ENCODE results near the gene PCP4L1.

Gene PCP4L1

GRCh38 chr1:161266836-161267235, 8.3 kb downstream of the PCP4L1 start:
- H3K4me3 ChIP-seq (ENCODE audit: low read depth in 1 of 2, low read length in 2 of 2) = no peak overlapping the region
- H3K27ac ChIP-seq (ENCODE audit: low read depth, low read length) = no peak overlapping the region
- no peaks in the 10 kb centered on the region for H3K4me1 ChIP-seq (ENCODE audit: control insufficient read depth in 1 of 2, insufficient read depth in 2 of 2, low read length in 2 of 2)
- no peaks in the 10 kb centered on the region for H3K27me3 ChIP-seq (ENCODE audit: control insufficient read depth in 1 of 2, insufficient read depth in 2 of 2, low read length in 2 of 2)
- no peak overlapping the region for H3K9ac ChIP-seq (ENCODE audit: low read depth in 1 of 2, low read length in 2 of 2)
- no peaks in the 10 kb centered on the region for H3K36me3 ChIP-seq (ENCODE audit: control insufficient read depth in 1 of 2, insufficient read depth in 2 of 2, low read length in 2 of 2)
- H3K9me3 ChIP-seq (ENCODE audit: control insufficient read depth in 1 of 2, low read length in 2 of 2) = no peaks in the 10 kb centered on the region

GRCh38 chr1:161267321-161267720, 8.8 kb downstream of the PCP4L1 start:
- Histone ChIP-seq H3K9me3 (ENCODE audit: control insufficient read depth in 1 of 2, low read length in 2 of 2) (no peaks in the 10 kb centered on the region), H3K9ac (ENCODE audit: low read depth in 1 of 2, low read length in 2 of 2) (no peak overlapping the region), H3K27me3 (ENCODE audit: control insufficient read depth in 1 of 2, insufficient read depth in 2 of 2, low read length in 2 of 2) (no peaks in the 10 kb centered on the region), H3K27ac (ENCODE audit: low read depth, low read length) (no peak overlapping the region), H3K4me3 (ENCODE audit: low read depth in 1 of 2, low read length in 2 of 2) (no peak overlapping the region), H3K36me3 (ENCODE audit: control insufficient read depth in 1 of 2, insufficient read depth in 2 of 2, low read length in 2 of 2) (no peaks in the 10 kb centered on the region), H3K4me1 (ENCODE audit: control insufficient read depth in 1 of 2, insufficient read depth in 2 of 2, low read length in 2 of 2) (no peaks in the 10 kb centered on the region)

GRCh38 chr1:161273402-161273801, 14.9 kb downstream of the PCP4L1 start:
- no peaks in the 10 kb centered on the region for H3K27me3 ChIP-seq (ENCODE audit: control insufficient read depth in 1 of 2, insufficient read depth in 2 of 2, low read length in 2 of 2)
- H3K27ac ChIP-seq (ENCODE audit: low read depth, low read length) = no peak overlapping the region
- no peak overlapping the region for H3K9ac ChIP-seq (ENCODE audit: low read depth in 1 of 2, low read length in 2 of 2)
- H3K36me3 ChIP-seq (ENCODE audit: control insufficient read depth in 1 of 2, insufficient read depth in 2 of 2, low read length in 2 of 2) = no peaks in the 10 kb centered on the region
- no peaks in the 10 kb centered on the region for H3K9me3 ChIP-seq (ENCODE audit: control insufficient read depth in 1 of 2, low read length in 2 of 2)
- H3K4me1 ChIP-seq (ENCODE audit: control insufficient read depth in 1 of 2, insufficient read depth in 2 of 2, low read length in 2 of 2) = no peaks in the 10 kb centered on the region
- H3K4me3 ChIP-seq (ENCODE audit: low read depth in 1 of 2, low read length in 2 of 2) = no peak overlapping the region

- H3K9me3 ChIP-seq (ENCODE audit: control insufficient read depth in 1 of 2, low read length in 2 of 2) = no peaks in the 10 kb centered on the region
Measured at GRCh38 chr1:161274874-161275273, 16.3 kb downstream of the PCP4L1 start.

GRCh38 chr1:161282991-161283390, 24.4 kb downstream of the PCP4L1 start:
- Histone ChIP-seq H3K4me3 (ENCODE audit: low read depth in 1 of 2, low read length in 2 of 2) (no peak overlapping the region), H3K9me3 (ENCODE audit: control insufficient read depth in 1 of 2, low read length in 2 of 2) (no peaks in the 10 kb centered on the region), H3K27ac (ENCODE audit: low read depth, low read length) (no peak overlapping the region), H3K9ac (ENCODE audit: low read depth in 1 of 2, low read length in 2 of 2) (no peak overlapping the region), H3K4me1 (ENCODE audit: control insufficient read depth in 1 of 2, insufficient read depth in 2 of 2, low read length in 2 of 2) (peaks cover 0 to 7% of the 10 kb centered on the region in 2 donors), H3K27me3 (ENCODE audit: control insufficient read depth in 1 of 2, insufficient read depth in 2 of 2, low read length in 2 of 2) (no peaks in the 10 kb centered on the region), H3K36me3 (ENCODE audit: control insufficient read depth in 1 of 2, insufficient read depth in 2 of 2, low read length in 2 of 2) (no peaks in the 10 kb centered on the region)

More at GRCh38 chr1:161274874-161275273, 16.3 kb downstream of the PCP4L1 start:
- Histone ChIP-seq H3K9ac (ENCODE audit: low read depth in 1 of 2, low read length in 2 of 2) (no peak overlapping the region), H3K27ac (ENCODE audit: low read depth, low read length) (no peak overlapping the region), H3K4me1 (ENCODE audit: control insufficient read depth in 1 of 2, insufficient read depth in 2 of 2, low read length in 2 of 2) (no peaks in the 10 kb centered on the region), H3K27me3 (ENCODE audit: control insufficient read depth in 1 of 2, insufficient read depth in 2 of 2, low read length in 2 of 2) (no peaks in the 10 kb centered on the region), H3K36me3 (ENCODE audit: control insufficient read depth in 1 of 2, insufficient read depth in 2 of 2, low read length in 2 of 2) (no peaks in the 10 kb centered on the region), H3K4me3 (ENCODE audit: low read depth in 1 of 2, low read length in 2 of 2) (no peak overlapping the region)

GRCh38 chr1:161285113-161285512, 26.6 kb downstream of the PCP4L1 start:
- Histone ChIP-seq H3K4me3 (ENCODE audit: low read depth in 1 of 2, low read length in 2 of 2) (no peak overlapping the region), H3K9ac (ENCODE audit: low read depth in 1 of 2, low read length in 2 of 2) (no peak overlapping the region), H3K4me1 (ENCODE audit: control insufficient read depth in 1 of 2, insufficient read depth in 2 of 2, low read length in 2 of 2) (peaks cover 0 to 7% of the 10 kb centered on the region in 2 donors), H3K9me3 (ENCODE audit: control insufficient read depth in 1 of 2, low read length in 2 of 2) (no peaks in the 10 kb centered on the region), H3K36me3 (ENCODE audit: control insufficient read depth in 1 of 2, insufficient read depth in 2 of 2, low read length in 2 of 2) (no peaks in the 10 kb centered on the region), H3K27me3 (ENCODE audit: control insufficient read depth in 1 of 2, insufficient read depth in 2 of 2, low read length in 2 of 2) (no peaks in the 10 kb centered on the region), H3K27ac (ENCODE audit: low read depth, low read length) (no peak overlapping the region)

- Histone ChIP-seq H3K27me3 (ENCODE audit: control insufficient read depth in 1 of 2, insufficient read depth in 2 of 2, low read length in 2 of 2) (no peaks in the 10 kb centered on the region), H3K9me3 (ENCODE audit: control insufficient read depth in 1 of 2, low read length in 2 of 2) (no peaks in the 10 kb centered on the region), H3K9ac (ENCODE audit: low read depth in 1 of 2, low read length in 2 of 2) (no peak overlapping the region), H3K4me3 (ENCODE audit: low read depth in 1 of 2, low read length in 2 of 2) (no peak overlapping the region), H3K4me1 (ENCODE audit: control insufficient read depth in 1 of 2, insufficient read depth in 2 of 2, low read length in 2 of 2) (peaks cover 0 to 7% of the 10 kb centered on the region in 2 donors), H3K27ac (ENCODE audit: low read depth, low read length) (no peak overlapping the region), H3K36me3 (ENCODE audit: control insufficient read depth in 1 of 2, insufficient read depth in 2 of 2, low read length in 2 of 2) (no peaks in the 10 kb centered on the region)
Measured at GRCh38 chr1:161285521-161285920, 27.0 kb downstream of the PCP4L1 start.

- Histone ChIP-seq H3K9ac (ENCODE audit: low read depth in 1 of 2, low read length in 2 of 2) (no peak overlapping the region), H3K9me3 (ENCODE audit: control insufficient read depth in 1 of 2, low read length in 2 of 2) (no peaks in the 10 kb centered on the region)
Measured at GRCh38 chr1:161287482-161288054, 29.0 kb downstream of the PCP4L1 start.

GRCh38 chr1:161290779-161291178, 32.2 kb downstream of the PCP4L1 start:
- H3K27me3 ChIP-seq (ENCODE audit: control insufficient read depth in 1 of 2, insufficient read depth in 2 of 2, low read length in 2 of 2) = no peaks in the 10 kb centered on the region
- H3K27ac ChIP-seq (ENCODE audit: low read depth, low read length) = no peak overlapping the region
- H3K4me3 ChIP-seq (ENCODE audit: low read depth in 1 of 2, low read length in 2 of 2) = no peak overlapping the region
- no peaks in the 10 kb centered on the region for H3K9me3 ChIP-seq (ENCODE audit: control insufficient read depth in 1 of 2, low read length in 2 of 2)
- no peak overlapping the region for H3K9ac ChIP-seq (ENCODE audit: low read depth in 1 of 2, low read length in 2 of 2)
- H3K36me3 ChIP-seq (ENCODE audit: control insufficient read depth in 1 of 2, insufficient read depth in 2 of 2, low read length in 2 of 2) = no peaks in the 10 kb centered on the region
- H3K4me1 ChIP-seq (ENCODE audit: control insufficient read depth in 1 of 2, insufficient read depth in 2 of 2, low read length in 2 of 2) = peaks cover 0 to 7% of the 10 kb centered on the region in 2 donors

More at GRCh38 chr1:161287482-161288054, 29.0 kb downstream of the PCP4L1 start:
- Histone ChIP-seq H3K27ac (ENCODE audit: low read depth, low read length) (no peak overlapping the region), H3K27me3 (ENCODE audit: control insufficient read depth in 1 of 2, insufficient read depth in 2 of 2, low read length in 2 of 2) (no peaks in the 10 kb centered on the region), H3K4me3 (ENCODE audit: low read depth in 1 of 2, low read length in 2 of 2) (no peak overlapping the region), H3K36me3 (ENCODE audit: control insufficient read depth in 1 of 2, insufficient read depth in 2 of 2, low read length in 2 of 2) (no peaks in the 10 kb centered on the region), H3K4me1 (ENCODE audit: control insufficient read depth in 1 of 2, insufficient read depth in 2 of 2, low read length in 2 of 2) (peaks cover 0 to 7% of the 10 kb centered on the region in 2 donors)

- no peaks in the 10 kb centered on the region for H3K27me3 ChIP-seq (ENCODE audit: control insufficient read depth in 1 of 2, insufficient read depth in 2 of 2, low read length in 2 of 2)
- H3K27ac ChIP-seq (ENCODE audit: low read depth, low read length) = no peak overlapping the region
- no peak overlapping the region for H3K4me3 ChIP-seq (ENCODE audit: low read depth in 1 of 2, low read length in 2 of 2)
- no peaks in the 10 kb centered on the region for H3K4me1 ChIP-seq (ENCODE audit: control insufficient read depth in 1 of 2, insufficient read depth in 2 of 2, low read length in 2 of 2)
- no peaks in the 10 kb centered on the region for H3K36me3 ChIP-seq (ENCODE audit: control insufficient read depth in 1 of 2, insufficient read depth in 2 of 2, low read length in 2 of 2)
- no peak overlapping the region for H3K9ac ChIP-seq (ENCODE audit: low read depth in 1 of 2, low read length in 2 of 2)
- H3K9me3 ChIP-seq (ENCODE audit: control insufficient read depth in 1 of 2, low read length in 2 of 2) = no peaks in the 10 kb centered on the region
Measured at GRCh38 chr1:161297415-161297814, 38.9 kb downstream of the PCP4L1 start.

GRCh38 chr1:161298116-161298515, 39.6 kb downstream of the PCP4L1 start:
- Histone ChIP-seq H3K9ac (ENCODE audit: low read depth in 1 of 2, low read length in 2 of 2) (no peak overlapping the region), H3K27me3 (ENCODE audit: control insufficient read depth in 1 of 2, insufficient read depth in 2 of 2, low read length in 2 of 2) (no peaks in the 10 kb centered on the region), H3K36me3 (ENCODE audit: control insufficient read depth in 1 of 2, insufficient read depth in 2 of 2, low read length in 2 of 2) (no peaks in the 10 kb centered on the region), H3K4me3 (ENCODE audit: low read depth in 1 of 2, low read length in 2 of 2) (no peak overlapping the region), H3K4me1 (ENCODE audit: control insufficient read depth in 1 of 2, insufficient read depth in 2 of 2, low read length in 2 of 2) (no peaks in the 10 kb centered on the region), H3K27ac (ENCODE audit: low read depth, low read length) (no peak overlapping the region), H3K9me3 (ENCODE audit: control insufficient read depth in 1 of 2, low read length in 2 of 2) (no peaks in the 10 kb centered on the region)

Data from duodenal mucosa (tissue), 2 donors.